ENCODE measurements around the gene LMBRD2.

DNA sequence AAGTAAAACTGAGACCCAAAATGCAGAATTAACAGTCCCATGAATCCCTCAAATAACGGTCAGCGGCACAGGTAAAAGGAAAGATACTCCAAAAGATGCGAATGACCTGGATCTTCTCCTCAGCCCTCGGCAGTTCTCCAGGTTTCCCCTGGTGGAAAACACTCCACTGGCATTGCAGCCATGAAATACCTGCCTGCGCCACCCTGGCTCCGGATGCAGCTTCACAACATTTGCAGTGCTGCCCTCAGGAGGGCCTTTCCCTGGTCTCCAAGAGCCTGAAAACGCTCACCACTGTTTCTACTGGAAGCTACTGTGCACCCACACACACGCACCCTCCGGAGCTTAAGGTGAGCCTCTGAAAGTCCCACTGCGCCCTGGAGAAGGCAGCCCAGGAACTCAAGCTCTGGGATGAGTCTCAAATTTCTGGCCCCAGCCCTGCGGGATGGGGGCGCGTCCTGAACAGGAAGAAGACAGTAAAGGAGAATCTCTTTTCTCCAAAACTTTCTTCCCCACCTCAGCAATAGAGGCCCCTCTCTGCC is 85.6 kb downstream of the LMBRD2 start:
- TF ChIP-seq POLR2AphosphoS5 (IDR thresholded peaks at IDR 0.05) (no peak), POLR2A (IDR thresholded peaks at IDR 0.05) (no peak)

All from gastroesophageal sphincter (tissue), 2 donors.